ENCODE results near the gene NMNAT3.

The NMNAT3 gene

DNA sequence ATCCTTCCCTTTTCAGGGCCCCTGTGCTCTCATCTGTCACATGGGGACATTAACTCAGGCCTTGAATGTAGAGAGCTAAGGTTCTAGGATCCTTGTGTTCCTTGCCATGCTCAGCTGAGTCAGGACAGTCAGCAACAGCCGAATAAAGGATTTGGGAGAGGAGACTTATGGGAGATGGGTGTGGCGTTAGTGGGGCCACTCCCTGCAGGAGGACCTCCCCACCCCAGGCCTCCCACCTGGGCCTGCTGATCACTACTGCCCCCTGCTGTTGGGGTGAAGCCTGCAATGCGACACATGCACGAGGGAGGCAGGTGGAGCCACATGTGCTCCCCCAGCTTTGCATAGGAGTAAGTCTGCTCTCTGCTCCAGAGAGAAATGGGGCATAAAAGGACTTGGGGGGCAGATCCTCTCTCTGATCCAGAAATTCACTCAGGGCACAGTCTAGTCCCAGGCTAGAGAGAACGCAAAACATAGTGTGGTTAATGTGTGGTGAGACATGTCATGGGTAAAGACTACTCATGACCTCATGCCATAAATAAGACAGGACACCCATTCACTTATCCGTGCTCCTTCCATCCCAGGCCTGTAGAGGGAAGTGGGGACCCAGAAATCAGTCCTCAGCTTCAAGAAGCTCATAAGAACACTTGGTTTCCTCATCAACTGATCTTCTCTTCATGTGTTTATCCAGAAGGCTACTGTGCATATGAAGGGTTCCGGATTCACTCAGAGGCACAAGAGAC lies 157.6 kb downstream of the NMNAT3 start:
- DNase-seq (ENCODE audit: low spot score) = no peak

DNA sequence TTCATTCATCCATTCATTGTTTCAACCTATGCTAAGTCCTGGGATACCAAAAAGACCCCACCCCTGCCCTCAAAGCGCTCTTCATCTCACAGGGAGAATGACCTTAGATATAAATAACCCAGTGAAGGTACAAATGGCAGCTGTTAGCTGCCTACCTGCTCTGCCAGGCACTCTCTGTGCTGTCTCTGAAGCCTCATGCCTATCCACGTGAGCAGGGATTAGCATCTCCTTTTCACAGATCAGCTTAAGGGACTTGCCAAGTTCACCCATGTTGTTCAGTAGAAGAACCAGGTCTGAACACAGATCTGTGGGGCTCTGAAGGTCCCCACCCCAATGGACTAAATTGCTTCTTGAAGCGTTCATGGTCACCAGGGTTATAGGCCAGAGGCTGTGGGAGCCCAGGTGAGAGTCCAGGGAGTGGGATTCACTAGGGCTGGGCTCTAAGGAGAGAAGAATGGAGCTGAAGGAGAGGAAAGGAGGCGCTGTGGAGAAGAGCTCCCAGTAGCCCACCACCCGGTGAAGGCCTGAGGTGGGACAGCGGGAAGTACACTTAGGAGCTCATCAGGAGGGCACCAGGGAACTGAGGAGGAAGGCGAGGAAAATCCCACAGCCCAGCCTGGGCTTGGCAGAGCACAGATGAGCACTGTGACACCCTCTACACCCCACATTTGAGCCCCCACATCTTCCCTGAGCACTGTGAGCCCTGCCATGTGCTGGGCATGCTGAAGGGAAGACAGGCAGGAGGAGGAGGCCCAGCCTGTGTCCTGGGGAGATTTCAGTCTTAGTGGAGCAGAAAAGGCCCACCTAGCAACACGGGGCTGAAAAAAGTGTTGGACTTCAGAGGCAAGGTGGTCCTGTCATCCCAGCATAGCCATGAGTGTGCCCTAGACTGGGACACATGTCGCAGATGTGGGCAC lies 158.6 kb downstream of the NMNAT3 start:
- no peak for DNase-seq (ENCODE audit: low spot score)

- DNase-seq (ENCODE audit: low spot score) = no peak
These were observed 159.5 kb downstream of the NMNAT3 start for GRCh38 chr3:139518306-139518705.

- no peak for DNase-seq (ENCODE audit: low spot score)
These were observed 160.3 kb downstream of the NMNAT3 start for GRCh38 chr3:139517321-139518065.

GRCh38 chr3:139514741-139515140 lies 163.0 kb downstream of the NMNAT3 start:
- DNase-seq (ENCODE audit: low spot score) = no peak
